Activated T-cell treated with anti-CD3 and anti-CD28 coated beads for 4 hours (primary cell): Measurements from ENCODE around the gene TSPAN18.

Experiments used
- DNase-seq: peaks from one replicate; pipeline ENCODE4 v3.0.0-alpha.2; 2020

The TSPAN18 gene

DNA sequence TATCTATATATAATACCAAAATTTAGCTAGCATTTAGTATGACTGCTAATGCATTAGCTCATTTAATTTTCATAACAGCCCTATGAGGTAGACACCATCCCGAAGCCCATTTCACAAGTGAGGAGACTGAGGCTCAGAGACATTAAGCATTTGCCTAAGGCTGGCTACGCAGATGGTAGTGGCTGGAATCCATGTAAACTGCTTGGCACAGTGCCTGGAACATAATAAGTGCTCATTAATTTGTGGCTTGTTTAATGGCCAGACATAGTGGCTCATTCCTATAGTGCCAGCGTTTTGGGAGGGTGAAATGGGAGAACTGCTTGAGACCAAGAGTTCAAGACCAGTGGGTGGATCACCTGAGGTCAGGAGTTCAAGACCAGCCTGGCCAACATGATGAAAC, 241.7 kb downstream of the TSPAN18 start:
- DNase-seq, result no peak

DNA sequence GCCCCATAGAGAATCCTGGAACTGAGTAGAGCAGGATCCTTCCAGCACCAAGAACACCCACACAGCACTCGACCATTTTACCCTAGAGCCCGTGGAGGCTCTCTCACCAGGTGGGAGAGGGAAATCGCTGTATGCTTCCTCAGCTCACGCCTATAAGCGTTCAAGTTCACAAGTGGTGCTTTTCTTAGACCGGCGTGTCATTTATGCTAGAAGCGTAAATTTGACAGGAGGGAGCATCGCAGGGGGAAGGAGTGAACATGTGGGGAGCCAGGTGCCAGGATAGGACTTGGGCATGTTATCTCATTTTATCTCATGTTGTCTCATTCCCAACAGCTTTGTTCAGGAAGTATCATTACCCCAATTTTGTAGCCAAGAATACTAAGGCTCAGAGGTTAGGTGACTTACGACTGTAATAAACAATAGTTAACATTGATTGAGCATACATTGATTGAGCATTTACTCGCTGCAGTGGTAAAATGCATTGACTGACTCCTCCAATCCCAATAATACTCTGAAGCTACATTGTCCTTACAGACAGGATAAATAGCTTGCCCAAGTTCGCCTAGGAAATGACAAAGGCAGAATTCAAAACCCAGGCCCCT, 243.0 kb downstream of the TSPAN18 start:
- DNase-seq, result no peak

DNA sequence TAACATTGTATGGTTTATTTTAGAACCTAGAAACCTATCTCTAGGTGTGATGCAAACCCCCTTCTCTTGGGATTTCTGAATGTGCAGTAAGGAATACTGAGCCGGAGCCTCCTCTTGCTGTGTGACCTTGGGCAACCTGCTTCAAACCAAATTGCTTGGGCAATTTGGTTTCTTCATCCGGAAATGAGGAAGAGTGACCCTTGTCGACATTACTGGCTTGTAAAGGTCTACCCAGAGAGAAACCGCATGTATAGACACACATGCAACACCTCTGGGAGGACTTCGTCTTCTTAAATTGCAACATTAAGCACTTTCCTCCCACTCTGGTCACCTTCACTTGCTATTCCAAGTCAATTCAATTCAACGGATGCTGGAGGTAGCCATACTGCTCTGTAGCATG, 243.5 kb downstream of the TSPAN18 start:
- DNase-seq, result no peak

DNA sequence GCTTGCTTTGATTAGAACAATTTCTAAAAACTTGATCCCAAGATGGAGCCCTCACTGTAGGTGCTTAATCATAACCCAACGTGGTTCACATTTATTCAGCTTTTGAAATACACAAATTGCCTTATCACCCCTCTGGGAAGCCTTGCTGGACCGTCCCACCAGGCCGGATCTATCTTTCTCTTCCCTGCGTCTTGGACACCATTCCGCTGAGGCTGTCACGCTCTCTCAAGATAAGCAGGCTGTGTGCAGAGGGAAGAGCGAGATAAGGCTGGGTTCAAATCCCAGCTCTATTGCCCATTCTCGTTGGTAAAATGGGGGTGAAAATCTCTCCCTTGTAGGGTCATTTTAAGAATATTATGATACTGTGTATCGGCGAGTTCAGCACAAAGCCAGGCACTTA, 244.4 kb downstream of the TSPAN18 start:
- no peak for DNase-seq

DNA sequence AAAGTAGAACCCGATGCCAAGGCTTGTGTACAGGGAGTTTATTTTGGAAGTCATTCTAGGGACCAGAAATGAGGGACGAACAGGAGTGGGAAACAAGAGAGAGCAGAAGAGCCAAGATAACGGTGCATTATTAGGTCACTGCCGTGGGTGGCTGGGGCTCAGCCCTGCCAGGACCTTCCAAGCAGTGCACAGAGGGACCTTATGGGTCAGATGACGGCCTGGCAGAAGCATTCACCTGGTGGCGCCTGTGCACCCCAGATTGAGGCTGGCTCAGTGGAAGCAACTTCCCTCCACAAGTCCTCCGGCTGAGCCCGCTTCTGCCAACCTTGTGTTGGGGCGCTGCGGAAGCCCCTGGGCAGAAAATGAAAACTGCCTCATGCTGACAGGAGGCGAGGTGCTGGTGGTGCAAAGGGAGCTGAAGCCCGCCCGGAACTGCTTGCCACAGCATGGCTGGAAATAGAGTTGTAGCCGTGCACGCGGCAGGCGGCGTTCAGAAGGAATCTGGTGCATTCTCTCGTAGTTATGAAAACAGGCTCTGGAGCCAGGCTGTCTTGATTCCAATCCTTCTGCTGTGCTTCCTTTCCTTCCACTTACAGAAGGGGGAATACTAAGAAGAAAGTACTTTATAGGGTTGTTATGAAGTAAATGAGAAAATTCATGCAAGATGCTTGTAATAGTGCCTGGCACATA, 246.1 kb downstream of the TSPAN18 start:
- DNase-seq, result no peak

DNA sequence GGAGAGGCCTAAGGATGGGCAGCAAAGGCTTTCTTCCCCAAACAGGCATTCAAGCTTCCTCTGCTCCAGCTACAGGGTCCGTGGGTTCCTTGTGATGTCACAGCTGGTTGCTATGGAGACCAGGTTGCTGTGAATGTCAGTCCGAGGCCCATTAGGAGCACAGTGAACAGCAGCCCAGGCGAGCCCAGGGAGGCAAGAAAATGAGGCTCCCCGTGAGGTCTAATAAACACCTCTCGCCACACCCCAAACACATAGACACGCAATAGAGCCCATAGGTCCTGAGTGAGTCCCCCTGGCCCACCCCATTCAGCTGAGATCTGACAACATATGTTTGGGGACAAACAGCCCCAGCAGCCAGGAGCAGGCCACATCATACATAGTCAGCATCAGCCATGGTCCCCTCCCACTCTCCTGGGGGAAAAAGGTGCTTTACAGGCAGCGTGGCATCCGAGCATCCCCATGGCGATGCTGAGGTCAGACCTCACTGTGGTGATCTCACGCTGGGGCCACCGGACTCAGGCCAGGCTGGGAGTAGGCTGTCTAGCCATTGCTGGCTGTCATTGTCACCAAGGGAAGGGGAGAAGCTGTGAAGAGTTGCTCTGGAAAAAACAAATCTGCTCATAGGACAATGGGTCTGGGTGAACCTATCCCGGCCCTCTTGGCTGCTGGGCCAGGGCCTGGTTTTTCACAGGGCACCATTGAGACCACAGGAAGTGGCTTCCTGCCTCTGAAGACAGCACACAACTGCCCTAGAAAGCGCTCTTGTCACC, 247.1 kb downstream of the TSPAN18 start:
- no peak for DNase-seq

DNA sequence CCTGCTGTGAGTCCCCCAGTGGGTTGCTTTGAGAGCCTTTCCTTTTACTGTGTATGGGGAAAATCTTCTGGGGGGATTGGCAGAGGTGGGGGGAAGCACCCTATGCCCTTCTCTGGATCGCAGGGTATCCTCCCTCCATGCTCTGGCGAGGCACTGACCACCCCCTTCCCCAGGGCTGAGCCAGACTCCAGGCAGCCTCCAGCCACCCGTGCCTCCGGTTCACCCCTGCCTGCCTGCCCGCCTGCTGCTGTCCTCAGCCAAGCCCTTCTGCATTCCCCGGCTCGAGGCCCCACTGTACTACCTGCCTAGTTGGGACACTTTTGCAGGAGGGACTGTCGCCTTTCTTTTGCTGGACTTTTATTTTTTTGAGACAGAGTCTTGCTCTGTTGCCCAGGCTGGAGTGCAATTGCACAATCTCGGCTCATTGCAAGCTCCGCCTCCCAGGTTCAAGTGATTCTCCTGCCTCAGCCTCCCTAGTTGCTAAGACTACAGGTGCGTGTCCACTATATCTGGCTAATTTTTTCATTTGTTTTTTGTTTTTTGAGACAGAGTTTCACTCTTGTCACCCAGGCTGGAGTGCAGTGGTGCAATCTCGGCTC, 247.7 kb downstream of the TSPAN18 start:
- no peak for DNase-seq

DNA sequence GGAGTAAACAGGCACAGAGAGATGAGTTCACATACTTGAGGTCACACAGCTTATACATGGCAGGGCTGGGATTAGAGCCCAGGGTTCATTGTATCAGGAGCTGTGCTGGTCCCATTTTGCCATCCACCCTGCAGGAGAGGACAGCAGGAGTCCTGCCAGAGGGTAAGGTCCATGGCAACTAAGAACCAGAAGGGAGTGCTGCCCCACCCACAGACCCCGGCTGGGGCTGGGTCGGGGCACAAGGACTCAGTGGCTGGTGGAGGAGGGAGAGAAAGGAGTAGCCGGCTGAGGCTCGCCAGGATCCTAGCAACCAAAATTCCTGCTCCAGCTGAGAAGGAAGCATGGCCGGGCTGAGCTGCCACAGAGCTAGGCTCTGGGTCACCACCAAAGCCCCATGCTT, 249.8 kb downstream of the TSPAN18 start:
- no peak for DNase-seq

DNA sequence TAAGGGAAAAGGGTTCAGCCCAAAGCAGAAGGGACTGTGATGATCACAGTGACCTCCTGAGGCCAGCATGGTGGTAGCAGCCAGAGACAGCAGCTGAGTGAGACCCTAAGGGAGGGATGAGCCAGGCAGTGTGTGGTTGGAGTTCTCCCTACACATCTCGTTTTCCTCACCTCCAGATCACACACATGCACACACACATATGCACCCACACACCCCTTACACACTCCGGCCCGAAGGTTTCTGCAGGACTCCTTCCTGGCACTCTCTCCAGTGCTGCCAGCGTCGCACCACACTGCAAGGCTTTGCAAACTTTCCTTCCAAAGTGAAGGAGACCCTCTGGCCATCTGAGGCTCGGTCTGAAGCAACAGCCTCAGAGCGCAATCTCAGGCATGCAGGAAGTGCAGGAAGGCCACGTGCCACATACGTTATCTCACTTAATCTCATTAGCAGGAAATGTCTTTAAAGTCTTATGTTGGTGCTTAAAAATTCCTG, 250.8 kb downstream of the TSPAN18 start:
- no peak for DNase-seq

DNA sequence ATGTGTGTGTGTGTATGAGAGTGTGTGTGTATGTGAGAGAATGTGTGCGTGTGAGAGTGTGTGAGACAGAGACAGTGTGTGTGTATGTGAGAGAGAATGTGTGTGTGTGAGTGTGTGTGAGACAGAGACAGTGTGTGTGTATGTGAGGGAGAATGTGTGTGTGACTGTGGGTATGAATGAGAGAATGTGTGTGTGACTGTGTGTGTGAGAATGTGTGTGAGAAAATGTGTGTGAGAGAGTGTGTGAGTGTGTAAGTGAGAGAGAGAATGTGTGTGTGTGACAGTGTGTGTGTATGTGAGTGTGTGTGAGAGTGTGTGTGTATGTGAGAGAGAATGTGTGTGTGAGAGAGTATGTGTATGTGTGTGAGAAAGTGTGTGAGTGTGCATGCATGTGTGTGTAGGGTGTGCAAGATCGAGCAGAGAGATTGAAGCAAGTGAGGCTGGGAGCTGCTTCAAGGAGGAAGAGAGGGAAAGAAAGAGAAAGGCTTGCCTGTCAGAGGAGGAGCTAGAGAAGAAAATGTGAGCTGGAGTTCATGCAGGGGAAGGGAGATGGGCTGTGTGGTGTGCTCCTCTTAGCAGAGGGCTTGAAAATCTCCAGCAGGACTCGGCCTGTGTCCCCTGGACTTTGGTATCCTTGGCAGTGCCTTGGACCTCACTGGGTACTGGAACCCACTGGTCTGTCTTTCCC, 251.7 kb downstream of the TSPAN18 start:
- DNase-seq, result no peak

DNA sequence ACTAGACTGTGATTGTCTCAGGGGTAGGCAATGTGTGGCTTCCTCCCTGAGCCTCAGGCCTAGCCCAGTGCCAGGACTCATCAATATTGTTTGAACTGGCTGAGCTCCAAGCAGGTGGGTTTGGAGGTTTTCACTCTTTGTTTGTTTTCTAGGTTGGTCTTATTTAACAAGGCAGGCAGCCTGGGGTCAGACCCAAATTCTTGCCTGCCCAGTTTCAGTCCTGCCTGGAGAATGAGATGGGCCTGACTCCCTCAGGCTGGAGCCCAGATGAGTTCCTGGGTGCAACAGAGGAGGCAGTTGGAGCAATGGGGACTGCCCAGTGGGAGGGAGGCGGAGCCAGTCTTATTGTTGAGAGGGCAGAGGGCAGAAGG, 252.2 kb downstream of the TSPAN18 start:
- no peak for DNase-seq

DNA sequence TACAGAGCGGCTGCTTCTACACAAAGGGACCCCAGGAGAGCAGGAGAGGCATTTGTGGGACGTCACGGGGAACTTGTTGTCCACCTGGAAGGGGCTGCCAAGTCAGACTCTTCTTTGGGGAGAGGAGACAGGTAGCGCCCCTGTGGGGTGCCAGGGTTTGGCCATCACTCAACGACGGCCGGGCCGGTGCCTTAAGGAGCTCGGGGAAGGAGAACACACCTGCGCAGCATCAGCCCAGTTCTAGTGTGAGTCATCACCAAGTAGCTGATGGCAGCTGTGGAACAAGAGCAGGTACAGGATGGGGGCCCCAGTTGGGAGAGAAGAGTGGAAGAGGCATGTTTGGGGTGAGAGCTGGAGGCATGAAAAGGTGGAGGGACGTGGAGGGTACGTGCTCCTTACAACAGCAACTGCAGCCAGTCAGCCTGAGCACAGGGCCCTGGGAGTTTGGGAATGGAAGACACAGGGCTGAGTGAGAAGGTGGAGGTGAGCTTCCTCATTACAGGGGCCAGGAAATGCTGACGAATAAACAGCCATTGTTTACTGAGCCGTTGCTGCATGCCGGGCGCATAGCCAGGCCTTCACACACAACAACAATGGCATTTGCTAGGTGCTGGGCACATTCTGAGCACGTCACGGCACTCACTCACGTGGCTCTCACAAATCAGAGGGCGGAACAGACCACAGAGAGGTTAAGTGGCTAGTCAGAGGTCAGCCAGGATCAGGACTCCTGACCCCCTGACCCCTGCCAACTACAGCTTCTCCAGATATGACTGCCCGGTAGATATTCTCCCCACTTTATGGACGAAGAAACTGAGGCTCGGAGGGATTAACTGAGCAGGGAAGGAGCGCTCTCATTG, 253.0 kb downstream of the TSPAN18 start:
- DNase-seq, result no peak

DNA sequence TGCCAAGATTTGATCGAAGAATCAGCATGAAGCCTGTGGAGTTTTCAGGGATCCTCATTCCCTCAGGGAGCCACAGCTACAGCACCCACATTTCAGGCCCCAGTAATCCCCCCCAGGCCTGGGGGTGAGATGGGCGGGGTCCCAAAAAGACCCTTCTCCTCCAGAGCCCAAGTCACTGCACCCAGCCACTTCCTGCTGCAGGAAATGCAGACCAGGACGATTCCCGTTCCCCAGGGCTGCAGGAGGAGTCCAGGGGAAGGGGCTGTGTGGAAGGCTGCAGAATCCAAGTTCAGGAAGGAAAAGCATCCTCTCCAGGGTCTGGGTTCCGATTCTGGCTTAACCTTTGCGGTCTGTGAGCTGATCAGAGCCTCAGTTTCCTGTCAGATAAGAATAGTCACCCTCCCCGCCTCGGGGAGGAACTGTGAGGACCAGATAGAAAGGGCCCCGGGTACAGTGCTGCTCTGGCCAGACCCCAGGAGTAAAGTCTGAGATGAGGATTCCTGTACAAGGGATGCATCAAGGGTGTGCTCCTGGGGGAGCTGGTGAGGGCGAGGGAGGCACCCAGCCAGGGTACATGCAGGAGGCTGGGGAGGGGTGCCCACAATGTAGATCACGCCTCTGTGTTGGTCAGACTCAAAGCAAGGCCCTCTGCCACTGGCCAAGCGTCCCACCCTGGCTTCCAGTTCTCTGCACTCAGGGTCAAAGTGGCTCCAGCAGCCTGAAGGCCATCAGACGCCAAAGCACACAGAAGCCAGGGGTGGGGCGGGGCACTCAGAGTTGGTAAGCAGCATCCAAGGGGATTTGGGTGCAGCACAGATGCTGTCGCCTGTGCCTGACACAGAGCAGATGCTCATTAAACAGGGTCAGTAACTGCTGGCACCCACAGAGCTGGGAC, 254.0 kb downstream of the TSPAN18 start:
- DNase-seq, result no peak
